ENCODE measurements around the gene MCRS1.

DNA sequence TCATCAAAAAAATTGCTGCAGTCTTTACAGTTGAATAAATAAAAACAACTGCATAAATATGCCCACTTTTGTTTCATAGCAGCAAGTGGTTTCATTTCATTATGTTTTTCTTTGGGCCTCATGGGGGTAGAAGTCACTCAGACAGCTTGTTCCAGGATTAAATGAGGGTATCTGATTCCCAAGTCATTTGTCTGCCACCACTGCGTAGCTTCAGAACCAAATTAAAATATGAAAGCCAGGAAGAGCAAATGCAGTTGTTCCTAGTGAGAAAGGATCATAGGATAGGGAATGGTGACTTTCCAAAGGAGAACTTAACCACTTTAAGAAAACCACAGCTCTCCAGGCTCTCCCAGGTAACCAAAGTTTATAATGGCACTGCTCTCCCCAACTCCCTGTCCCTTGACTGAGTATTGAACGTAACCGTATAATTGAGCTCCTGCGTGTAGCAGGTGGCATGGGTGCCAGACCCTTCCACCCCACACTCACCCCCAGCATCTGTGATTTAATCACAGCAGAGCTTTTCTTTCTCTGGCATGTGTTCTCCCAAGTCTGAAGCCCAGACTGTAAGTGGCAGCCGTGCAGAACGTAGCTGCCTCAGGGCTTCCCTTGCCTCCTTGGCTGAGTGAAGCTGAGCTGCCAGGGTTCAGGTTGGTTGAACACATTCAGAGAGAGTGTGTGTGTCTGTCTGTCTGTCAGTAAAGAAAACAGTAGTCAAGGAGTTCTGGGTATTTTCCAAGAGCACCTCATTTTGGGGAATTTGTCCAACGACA lies 40.4 kb downstream of the MCRS1 start:
- TF ChIP-seq CTCF (conservative IDR thresholded peaks at IDR 0.05 in 1 of 2, IDR thresholded peaks at IDR 0.05 in 1 of 2; ENCODE audit: extremely low read depth in 1 of 2, insufficient read depth in 1 of 2, low read depth in 1 of 2, low read length in 2 of 2) (no peak), EZH2 (IDR thresholded peaks at IDR 0.05; ENCODE audit: borderline replicate concordance, low read length) (no peak)

All from mammary epithelial cell (primary cell).